ENCODE measurements around the gene MRPL42.

Gene MRPL42

DNA sequence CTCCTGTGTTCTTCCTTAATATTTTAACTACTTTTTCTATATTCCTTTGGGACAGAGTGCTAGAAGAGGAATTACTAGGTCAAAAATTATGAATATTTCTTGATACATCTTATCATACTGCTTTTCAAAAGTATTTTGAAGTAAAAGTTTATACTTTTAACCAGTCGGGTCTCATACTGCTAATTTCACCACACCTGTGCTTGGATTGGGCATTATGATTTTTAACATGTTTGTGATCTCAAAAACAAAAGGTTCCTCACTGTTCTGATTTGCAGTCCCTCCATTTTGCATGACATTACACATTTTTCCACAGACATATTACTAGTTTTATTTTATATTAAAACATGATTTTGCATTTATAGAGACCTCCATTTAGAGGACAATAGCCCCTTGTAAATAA lies 32.9 kb downstream of the MRPL42 start:
- DNase-seq (ENCODE audit: low spot score) = no peak

DNA sequence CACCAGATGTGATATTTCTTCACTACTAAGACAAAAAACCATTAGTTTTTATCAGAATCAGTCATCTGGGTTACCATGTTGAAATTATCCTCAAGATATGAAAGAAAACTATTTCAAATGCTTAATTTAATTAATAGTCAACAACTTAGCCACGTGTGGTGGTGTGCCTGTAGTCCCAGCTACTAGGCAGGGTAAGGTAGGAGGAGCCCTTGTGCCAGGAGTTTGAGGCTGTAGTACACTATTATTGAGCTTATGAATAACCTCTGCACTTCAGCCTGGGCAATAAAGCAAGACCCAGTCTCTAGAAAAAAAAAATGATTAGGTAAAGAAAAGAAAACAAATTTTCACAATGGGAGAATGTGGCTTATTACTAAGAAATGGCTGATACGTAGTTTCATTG lies 33.4 kb downstream of the MRPL42 start:
- DNase-seq (ENCODE audit: low spot score) = no peak

DNA sequence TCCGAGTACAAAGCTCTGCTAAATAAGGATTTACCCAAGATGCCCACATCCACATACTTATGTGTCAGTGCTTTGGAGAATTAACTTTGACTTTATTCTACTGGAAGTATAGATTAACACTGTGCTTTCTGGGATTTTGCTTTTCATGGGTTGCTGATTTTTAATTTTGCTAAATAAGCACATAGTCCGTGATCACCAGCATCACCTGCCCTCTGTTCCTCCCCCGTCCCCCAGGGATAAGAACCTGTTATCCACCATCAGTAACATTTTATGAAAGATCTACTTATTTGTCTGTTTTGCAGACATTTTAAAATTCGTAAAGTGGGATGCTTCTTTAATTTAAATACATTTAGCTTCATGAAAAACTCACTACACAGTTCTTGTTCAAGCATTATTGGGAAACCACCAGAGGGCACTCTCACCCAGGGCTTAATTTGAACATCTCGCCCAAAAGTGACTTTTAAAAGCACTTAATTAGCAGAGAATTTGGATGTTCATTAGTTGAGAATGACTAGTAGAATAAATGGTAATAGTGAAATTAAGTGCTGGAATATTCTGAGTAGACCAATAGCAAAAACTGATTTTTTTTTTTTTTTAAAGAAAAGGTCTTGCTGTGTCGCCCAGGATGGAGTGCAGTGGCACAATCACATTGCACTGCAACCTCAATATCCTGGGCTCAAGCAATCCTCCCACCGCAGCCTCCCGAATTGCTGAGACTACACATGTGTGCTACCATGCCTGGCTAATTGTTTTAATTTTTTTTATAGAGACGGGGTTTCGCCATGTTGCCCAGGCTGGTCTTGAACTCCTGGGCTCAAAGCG lies 35.7 kb downstream of the MRPL42 start:
- peak; percentile 31 for DNase-seq (ENCODE audit: low spot score)

DNA sequence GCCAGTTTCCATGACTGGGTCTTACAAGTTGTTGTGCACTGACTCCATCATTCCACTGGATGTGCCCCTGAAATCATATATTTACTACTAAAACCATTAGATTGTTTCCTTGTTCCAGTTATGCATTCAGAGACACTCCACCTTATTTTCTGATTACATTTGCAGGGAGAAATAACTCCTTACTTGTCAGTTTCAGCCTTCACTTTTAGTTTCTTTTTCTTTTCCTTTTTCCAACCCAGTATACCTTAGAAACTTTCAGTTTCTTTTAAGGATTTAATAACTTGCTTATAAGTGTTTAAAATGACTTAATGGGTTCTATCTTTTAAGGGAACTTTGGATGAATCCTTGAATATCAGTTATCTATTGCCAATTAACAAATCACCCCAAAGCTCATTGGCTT lies 39.9 kb downstream of the MRPL42 start:
- DNase-seq (ENCODE audit: low spot score) = no peak

DNA sequence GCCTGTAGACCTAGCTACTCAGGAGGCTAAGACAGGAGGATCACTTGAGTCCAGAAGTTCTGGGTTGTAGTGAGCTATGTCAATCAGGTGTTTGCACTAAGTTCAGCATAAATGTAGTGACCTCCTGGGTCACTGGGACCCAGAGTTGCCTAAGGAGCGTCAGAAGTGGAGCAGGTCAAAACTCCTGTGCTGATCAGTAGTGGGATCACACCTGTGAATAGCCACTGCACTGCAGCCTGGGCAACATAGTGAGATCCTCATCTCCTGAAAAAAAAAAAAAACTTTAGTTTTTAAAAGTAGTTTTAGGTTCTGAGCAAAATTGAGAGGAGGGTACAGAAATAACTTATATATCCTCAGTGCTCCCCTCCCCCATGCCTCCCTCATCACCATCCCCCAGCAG lies 42.2 kb downstream of the MRPL42 start:
- DNase-seq (ENCODE audit: low spot score) = no peak

DNA sequence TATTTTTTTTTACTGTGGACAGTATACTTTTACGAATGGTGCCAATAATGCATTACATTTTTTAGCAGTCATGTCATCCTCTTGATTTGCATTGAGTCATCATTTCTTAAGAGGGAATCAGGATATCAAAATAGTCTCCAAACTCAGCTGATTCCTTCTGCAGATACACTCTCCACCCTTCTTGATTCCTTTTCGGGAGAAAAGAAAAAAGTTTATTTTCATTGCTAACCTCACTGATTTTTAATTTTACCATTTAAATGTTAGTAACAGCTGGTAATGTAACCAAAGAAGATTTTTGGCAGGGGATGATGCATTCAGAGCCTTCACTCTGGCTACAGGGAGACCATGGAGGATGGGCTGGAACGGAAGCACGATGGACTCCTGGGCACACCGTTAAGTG lies 47.5 kb downstream of the MRPL42 start:
- DNase-seq (ENCODE audit: low spot score) = no peak

DNA sequence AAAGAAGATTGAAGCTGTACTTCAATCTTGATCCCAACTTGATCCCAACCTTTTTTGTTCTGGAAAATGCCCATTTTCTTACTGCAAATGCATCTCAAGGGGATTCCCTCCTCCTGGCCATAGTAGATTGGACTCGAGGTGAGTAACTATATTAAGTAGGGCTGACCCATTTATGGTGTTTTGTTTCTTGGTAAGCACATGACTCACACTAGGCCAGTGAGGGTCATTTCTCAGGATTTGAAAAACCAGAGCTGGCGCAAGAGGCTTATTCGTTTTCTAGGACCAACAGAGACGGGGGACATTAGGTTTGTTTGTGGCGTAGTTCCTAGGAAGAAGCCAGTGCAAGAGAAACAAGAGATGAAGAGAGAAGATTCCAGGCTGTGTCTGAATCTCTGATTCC lies 51.4 kb downstream of the MRPL42 start:
- no peak for DNase-seq (ENCODE audit: low spot score)

DNA sequence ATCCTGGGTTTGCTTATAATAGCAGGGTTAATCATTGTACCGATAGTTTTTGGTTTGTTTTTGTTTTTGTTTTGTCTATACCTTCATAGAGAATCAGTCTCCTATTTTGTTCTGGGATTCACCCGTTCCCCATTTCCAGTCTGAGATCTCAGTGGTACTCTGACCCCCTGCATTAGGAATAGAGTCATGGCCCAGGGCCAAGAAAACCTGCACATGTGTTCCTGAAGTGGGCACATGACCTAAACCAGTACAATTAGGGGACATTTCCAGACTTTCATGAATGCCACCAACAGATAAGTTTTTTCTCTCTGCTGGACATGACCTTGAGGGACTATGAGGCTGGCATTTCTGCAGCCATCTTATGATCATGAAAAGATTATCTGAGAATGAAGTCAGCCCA lies 52.5 kb downstream of the MRPL42 start:
- no peak for DNase-seq (ENCODE audit: low spot score)

DNA sequence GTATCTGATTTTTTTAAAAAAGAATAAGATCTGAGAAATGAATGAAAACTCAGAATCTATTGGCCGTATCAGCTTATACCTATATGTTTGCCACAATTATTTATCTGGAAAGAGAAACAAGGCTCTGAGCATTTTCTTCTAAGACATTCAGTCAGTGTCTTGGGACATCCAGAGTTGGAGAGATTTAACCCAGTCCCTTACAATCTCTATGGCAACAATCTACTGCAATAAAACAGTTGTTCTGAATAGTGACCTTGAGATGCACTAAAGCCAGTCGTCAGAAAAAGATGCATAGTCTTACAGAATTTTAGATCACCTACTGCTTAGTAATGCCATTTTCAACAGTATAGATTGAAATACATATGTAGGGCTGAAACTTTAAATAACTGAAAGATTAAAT lies 53.1 kb downstream of the MRPL42 start:
- DNase-seq (ENCODE audit: low spot score) = no peak

DNA sequence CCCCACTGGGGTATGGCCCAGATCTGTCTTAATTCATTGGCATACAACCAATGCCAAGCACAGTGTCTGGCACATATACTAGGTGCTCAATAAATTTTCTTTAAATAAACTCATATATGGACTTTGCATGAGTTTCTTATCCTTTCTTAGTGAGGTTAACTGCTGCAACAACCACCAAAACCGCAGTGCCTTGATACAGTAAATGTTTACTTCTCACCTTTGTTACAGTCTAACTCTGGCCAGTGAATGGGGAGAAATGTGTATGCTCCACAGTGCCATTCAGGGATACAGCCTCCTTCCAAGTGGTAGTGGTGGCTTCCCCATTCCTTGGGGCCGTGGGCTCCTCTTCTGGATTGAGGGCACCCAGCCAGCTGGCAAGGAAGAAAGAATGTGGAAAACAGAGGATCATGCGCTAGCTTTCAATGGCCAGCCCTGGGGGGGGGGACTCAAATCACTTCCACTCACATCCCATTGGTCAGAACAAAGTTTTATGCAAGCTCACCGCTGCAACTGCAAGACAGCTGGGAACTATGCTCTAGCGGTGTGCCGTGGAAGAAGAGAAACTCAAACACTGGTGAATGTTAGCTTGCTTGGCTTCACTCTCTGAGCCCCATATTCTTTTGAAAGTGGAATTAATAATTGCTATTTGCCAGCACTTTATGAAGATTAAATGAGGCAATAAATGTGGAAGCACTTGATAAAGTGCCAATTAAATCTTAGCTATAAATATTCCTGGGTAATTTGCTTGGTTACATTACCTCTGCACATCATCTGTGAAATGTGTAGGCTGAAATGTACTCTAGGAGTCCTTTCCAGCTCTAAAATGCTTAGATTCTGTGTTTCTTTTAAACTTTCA lies 54.1 kb downstream of the MRPL42 start:
- no peak for DNase-seq (ENCODE audit: low spot score)

DNA sequence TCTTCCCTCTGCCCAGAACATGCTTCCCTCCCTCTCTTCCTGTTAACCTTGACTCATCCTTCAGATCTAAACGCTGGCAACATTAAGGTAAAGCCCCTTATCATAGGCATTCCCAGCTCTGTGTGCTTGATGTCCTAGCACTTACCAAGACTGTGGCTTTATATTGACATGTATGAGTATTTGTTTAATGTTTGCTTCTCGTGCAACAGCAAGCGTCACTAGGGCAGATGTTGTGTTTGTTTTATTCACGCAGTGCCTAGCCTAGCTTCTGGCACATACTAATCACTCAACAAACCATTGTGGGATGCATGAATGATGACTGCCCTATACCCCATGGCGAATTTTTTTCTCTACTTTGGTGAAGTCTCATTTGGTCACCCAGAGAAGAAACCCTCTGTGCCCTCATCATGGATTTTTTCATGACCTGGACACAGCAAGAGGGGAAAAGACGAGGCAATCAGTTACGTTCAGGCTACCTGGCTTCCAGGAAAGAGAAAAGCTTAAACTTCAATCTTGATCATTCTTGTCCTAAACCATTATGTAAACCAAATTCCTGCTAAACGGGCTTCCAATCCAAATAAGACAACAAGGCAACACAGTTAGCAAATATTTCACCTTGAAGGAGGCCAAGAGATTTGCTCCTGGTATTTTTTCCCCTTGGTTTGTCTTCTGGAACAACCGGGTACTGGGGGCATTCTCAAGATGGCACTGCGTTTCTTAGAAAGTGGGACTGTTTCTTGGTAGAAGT lies 57.2 kb downstream of the MRPL42 start:
- DNase-seq (ENCODE audit: low spot score) = no peak

DNA sequence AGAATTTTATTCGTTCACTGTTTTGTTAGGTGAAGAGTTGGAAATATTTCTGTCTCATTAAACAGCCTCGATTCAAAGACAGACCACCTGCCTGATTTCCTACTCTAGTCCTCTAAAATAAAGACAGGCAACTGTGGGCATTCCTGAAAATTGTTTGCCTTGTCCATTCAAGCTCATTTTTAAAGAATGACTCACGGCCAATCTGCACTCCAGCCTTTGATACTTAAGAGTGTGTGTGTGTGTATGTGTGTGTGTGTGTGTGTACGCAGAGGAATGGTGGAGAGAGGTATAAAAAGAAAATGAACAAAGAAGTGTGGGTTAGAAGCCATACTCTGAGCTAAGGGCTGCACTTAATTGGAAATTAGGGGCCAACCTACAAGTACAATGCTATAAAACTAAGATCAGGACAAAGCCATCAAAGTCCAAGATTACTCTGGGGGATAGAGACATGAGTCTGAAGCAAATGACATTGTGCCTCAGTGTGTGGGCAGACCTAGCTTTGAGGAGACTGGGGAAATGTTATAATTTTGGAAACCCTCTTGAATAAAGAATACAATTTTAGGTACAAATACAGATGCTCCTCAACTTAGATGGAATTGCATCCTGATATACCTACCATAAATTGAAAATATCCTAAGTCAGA lies 59.6 kb downstream of the MRPL42 start:
- no peak for DNase-seq (ENCODE audit: low spot score)

DNA sequence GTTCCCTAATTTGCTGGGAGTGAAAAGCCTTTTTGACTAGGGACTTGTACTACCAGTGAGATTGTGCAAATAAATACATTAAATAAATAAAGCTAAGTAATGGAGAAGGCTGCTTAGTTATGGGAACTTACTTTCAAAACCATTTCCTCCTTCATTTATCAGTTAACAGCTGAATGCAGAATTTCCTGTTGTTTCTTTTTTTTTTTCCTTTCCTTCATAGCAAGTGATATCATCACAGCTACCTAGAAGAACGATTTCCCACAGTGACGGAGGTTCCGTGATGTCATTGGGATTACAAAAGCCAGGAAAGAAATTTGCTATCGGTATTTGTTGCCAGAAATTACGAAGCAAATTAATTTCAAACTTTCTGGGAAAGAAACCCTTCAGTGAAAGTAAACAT lies 63.0 kb downstream of the MRPL42 start:
- DNase-seq (ENCODE audit: low spot score) = no peak

DNA sequence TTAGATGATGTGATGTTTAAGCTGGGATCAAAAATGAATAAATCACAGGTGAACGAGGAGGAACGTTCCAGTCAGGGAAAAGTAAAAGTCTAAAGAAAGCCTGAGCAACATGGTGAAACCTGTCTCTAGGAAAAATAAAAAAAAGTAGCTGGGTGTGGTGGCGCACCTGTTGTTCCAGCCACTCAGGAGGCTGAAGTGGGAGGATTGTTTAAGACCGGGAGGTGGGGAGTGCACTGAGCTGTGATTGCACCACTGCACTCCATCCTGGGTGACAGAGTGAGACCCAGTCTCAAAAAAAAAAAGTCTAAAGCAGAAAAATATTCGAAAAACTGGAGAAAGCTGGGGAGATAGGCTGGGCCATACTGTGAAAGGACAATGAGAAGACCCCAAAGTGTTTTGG lies 66.0 kb downstream of the MRPL42 start:
- DNase-seq (ENCODE audit: low spot score) = no peak

DNA sequence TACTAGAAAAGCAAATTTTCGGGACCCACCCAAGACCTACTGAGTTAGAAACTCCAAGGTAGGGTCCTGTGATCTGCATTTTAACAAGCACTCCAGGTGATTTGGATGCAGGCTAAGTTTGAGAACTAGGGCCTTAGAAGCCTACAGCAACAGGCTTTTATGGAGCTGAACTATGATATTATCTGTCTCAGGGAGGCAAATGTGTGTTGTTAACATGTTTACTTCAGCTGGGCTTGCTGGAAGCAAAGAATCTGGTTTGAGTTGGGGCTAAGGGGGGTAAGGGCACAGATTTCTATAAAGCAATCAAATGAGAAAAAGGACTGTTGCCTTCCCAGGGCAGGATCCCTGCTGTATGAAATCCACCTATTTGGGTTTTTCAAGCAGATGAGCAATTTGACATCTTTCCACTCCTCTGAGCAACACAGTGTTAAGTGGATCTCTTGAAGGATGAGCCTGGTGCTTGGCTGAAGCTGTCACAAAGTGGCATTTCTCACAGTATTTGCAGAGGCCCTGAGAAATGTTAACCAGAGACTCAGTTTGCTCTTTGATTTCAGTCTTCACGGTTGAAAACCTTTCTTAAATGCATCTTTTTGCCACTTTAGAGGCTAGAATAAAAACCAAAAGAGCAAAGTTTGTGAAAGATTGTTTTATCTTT lies 68.9 kb downstream of the MRPL42 start:
- DNase-seq (ENCODE audit: low spot score) = no peak

DNA sequence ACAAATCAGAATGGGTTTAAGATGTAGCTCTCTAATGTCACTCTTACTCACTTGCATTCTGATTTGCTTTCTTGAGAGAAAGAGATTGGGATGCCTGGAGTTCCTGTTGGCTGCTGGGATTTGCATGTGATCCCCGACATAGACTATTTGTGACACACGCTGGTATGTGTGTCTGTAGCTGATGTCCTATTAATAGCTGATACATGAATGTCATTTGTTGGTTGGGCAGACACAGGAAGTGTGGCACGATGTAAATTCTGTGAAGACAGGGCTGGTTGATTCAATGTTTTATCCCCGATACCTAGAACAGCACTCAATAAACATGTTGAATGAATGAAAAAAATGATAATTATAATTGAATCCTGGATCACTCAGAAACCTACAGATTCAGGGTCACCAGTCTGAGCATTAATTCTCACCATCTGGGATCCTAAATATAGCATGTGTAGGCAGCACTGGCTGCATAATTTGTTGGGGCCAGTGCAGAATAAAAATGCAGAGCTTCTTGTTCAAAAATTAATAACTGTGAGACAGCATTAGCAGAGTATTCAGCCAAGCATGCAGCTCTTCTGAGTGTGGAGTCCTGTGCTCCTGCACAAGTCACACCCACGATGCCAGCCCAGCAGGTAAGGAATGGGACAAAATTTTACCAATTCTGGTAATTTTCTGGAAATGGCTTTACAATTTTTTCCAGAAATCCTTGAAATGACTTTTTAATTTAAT lies 69.6 kb downstream of the MRPL42 start:
- peak; percentile 30 for DNase-seq (ENCODE audit: low spot score)

DNA sequence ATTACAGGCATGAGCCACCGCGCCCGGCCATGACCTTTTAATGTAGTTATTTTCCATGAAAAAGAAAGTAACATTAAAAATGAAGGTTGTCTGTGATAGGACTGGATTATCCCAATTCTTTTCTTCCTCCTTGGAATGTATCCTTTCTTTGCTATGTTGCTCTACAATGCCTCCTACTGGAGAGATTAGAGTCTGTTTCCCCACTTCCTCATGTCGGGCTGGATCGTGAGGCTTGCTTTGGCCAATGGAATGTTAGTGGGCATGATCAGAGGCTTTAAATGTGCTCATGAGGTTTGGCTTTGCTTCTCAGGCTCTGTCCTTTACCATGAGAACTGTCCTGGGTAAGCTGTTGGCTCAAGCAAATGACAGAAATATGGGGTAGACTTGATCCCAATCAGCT lies 70.5 kb downstream of the MRPL42 start:
- no peak for DNase-seq (ENCODE audit: low spot score)

DNA sequence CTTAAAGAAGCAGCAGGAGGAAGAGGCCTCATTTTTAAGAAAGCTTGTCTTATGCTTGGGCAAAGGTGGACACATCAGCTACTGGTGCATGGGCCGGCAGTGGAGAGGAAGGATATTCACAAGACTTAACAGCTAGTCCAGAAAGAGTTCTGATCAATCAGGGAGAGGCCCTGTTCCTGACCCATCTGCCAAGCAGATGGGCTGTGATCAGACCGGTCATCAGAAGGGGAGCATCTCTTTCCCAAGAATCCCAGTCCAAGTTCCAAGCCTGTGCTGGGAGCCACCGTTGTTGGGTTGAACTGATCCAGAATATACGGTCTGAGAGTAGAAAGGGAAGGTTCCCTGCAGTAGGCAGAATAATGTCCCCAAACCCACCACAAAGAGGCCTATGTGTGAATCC lies 72.5 kb downstream of the MRPL42 start:
- no peak for DNase-seq (ENCODE audit: low spot score)

DNA sequence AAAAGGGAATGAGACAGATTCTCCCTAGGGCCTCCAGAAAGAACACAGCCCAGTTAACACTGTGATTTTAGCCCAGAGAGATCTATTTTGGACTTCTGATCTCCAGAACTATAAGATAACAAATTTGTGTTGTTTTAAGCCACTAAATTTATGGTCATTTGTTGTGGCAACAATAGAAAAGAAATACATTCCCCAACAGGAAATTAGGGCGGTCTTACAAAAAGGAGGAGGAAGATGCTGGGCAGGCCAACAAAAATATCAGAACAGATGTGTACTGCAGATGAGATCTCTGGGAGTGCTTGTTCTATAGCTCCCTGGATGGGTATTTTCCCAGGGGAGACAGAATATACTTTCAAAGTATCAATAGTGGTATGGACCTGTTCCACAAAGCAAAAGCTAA lies 73.2 kb downstream of the MRPL42 start:
- DNase-seq (ENCODE audit: low spot score) = no peak

DNA sequence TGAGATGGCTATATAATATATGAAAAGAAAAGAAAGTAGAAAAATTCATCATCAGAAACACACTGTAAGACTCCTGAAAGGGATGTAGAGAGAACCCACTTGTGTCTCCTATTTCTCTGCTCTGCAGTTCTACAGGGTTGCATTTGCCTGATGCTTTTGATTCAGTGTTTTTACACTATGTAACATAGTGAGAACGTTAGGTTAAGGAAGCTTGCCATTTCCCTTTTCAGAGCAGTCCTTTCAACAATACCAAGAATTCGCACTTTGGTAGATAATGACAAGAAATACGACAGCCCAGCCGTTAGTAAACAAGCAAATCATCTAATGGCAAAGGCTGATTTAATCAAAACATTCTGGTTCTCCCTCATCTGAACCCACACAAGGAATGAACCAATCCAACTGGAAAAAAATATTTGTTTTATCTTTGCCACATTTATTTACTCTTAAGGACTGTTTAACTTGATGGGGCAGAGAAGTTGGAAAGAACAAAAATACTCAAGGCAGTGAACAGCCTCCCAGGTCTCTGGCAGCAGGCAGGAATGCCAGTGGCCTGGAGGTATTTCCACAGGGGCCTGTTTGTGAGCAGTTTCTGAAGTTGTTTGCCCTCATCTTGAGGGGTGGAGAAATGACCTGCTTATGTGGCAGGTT lies 74.4 kb downstream of the MRPL42 start:
- no peak for DNase-seq (ENCODE audit: low spot score)
